Cardiac septum (tissue), 1 donor: ENCODE results near the gene PLXND1. TPM values are rescaled to one million over a fixed set of nuclear protein-coding genes. Genes with fewer than 3 reads are reported as not detected.

Experiments
- DNase-seq: peaks from one replicate; pipeline ENCODE4 v3.0.0-alpha.2; 2020; ENCODE audit warnings: low spot score
- intact Hi-C: fragments of 100-400 bp; cut with DNase I; formaldehyde crosslinking; loops from one replicate; pipeline ENCODE4 v1.14.0; 2022
- total RNA-seq: library from RNA; stranded (reverse); fragmentation: NEBNext Ultra II Directional; extraction: Animal tissue kit (Norgen Biotek cat#: 25700); gene quantifications from one replicate; pipeline ENCODE4 v1.2.1, GENCODE V29; 2021
- donor health status: DM: no; HTN: no; CAD: no.

Gene PLXND1
- total RNA-seq, 1 donor from 2014 or later: 54.8 TPM

DNA sequence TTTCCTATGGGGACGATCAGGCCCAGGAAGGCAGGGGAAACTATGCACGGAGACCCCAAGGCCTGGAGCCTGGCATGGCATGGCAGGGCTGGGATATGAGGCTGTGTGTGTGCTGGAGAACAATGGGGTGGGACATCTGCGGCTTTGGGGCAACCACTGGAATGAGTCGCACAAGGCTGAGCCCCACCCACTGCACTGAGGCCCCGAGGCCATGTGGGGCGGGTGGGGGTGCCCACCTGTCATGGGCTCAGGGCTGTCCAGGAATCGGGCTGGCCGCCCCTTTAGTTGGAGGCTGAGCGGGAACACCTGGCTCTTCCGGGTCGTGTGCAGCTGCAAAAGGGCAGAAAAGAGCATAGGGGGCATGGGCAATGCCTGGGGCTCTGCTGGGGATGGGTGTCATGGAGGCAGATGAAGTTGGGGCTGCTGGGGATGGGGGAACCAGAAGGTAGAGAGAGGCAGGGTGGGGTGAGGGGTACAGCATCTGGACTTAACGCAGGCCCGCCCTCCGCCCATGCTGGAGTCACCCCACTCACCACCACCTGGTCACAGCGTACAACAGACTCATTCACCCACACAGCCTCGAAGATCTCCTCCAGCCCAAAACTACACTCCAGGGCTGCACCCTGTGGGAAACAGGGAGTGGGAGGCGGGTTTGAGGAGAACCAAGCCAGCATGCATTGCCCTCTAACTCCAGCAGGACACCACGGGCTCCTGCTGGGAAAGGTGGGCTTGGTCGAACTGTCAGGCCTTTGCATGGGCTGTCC lies 31.1 kb downstream of the PLXND1 start:
- DNase-seq: no peak
- intact Hi-C loops: no loop called here

DNA sequence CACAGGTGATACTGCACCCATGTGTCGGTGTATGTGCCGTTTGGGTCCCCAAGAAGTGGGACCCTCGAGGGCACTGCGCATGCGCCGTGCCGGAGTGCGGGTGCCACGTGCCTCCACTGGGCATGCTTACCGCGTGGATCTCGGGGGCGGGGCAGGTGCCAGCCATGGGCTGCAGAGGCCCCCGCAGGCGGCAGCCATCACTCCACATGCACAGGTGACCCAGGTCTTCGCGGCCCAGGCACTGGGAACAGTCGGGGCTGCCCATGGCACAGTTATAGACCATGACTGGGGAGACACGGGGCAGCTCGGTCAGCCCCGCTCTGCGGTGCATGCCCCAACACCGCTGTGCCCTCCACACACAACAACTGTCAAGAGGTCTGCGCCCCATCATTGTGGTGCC lies 32.3 kb downstream of the PLXND1 start:
- intact Hi-C loops: no loop called here
- DNase-seq: no peak

DNA sequence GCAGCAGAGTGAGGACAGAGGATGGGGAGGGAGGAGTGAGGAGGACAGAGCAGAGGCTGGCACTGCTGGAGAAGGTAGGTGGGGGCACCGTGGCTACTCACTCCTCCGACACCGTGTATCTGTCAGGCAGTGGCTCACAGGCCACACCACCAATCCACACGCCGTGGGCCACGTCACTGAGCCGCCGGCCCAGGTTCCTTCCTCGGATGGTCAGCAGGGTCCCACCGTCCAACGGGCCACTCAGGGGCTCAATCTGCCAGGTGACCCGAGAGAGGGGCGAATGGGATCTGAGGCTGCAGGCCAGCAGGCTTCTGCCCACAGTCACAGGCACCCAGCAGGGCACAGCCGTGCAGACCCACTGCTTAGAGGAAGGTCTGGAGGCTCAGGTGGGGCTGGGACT lies 33.0 kb downstream of the PLXND1 start:
- DNase-seq: no peak
- intact Hi-C loops: no loop called here

DNA sequence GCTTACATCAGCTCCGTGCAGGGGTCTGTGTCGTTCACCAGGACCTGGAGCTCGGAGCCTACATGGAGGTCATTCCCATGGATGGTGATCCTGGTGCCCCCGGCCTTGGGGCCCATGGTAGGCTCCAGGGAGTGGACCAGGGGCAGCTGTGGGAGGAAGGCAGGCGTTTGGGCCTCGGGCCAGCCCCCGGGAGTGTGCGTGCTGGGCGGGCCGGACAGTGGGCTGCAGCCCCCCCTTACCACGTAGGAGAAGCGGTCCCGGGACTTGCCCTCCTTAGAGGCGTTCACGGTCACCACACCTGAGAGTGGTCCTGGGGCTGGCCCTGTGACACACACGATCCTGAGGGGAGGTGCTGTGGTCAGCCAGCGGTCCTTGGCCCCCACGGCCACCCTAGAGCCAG lies 33.9 kb downstream of the PLXND1 start:
- DNase-seq: no peak
- intact Hi-C loops: no loop called here

DNA sequence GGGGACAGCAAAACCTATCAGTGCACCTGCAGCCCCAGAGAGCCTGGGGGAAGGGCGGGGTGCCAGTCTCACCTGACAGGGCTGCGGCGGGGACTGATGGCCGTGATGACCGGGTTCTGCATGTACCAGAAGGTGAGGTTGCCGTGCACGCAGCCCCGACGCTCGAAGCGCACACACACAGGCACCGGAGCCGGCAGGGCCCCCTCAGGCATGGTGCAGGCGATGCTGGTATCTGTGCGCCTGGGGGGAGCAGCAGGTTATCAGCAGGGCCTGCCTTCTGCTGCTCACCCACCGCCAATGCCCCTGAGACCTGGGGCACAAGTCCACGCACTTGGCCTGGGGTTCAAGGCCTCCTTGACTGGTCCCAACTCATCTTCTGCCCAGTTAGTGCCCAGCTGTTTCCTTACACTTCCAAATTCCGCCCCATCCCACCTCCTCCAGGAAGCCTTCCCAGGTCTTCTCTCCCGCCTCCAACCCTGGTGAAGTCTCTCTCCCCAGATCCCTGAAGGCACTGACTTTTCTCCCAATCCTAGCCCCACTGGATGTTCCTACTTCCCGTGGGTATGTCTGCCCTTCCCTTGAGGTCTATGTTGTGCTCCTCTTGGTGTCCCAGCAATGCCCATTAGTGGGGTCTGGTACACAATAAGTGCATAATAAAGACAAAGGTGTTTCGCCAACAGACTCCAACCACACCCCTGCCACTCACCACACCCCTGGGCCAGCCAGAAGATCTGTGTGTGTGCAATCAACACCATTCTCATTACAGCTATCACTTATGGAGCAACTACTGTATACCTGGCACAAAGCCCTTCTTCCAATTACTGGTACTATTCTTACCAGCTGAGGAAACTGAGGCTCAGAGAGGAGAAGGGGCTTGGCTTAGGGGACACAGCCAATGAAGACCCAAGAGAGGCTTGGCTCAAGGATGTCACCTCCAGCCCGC lies 34.6 kb downstream of the PLXND1 start:
- intact Hi-C loops: no loop called here
- no peak for DNase-seq

DNA sequence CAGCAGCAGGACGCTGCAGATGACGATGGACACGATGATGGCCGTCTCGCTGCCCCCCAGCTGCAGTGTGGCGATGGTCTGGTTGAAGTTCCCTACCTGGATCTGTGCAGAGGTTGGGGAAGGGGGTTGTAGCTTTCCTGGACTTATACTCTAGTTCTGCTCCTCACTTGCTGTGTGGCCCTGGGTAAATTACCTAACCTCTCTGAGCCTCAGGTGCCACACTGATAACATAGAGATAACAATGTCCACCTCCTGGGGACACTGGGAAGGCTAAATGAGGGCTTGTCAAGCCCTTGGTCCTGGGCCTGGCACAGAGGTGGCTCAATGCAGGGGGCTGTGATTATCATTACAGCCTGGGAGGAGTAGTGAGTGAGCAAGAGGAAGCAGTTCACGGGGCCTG lies 36.6 kb downstream of the PLXND1 start:
- intact Hi-C loops: no loop called here
- DNase-seq: no peak

DNA sequence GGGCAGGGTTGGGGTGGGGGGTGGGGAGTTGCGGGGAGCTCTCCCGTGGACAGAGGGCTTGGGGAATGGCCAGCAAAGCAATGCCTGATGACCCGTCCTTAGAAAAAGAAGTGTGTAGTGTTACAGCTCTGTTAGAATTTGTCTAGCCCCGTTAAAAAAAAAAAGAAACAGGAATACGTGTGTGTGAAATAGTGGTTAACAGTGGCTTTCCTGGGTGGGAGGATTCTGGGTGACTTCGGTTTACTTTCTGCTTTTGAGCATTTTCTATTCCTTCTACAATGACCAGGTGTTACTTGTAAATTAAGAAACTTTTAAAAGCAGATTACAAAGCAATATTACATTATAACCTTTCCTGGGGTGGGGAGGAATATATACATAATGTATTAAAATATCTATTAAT lies 38.5 kb downstream of the PLXND1 start:
- intact Hi-C loops: no loop called here
- no peak for DNase-seq

DNA sequence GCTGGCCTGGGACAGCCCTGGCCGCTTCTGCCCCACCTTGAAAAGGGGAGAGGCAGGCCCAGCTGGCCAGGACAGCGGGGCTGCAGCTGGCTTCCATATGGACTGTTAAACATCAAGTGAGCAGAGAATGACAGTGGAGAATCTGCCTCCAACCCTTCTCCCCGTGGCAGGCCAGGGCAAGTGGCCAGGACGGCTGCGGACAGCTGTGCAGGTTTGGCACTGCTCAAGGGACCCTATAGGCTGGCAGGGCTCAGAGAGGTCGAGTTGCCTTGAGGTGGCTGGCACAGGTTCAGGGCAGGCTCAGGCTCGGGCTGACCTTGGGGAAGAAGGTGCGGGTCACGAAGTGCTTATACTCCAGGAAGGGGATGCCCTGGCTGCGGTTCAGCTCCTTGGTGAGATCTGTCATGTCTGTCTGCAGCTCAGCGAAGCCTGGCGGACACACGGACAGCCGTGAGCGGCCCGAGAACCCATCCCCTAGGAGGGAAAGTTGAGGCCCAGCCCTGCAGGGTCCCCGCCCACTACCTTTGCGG lies 39.2 kb downstream of the PLXND1 start:
- intact Hi-C loops: no loop called here
- DNase-seq: no peak

DNA sequence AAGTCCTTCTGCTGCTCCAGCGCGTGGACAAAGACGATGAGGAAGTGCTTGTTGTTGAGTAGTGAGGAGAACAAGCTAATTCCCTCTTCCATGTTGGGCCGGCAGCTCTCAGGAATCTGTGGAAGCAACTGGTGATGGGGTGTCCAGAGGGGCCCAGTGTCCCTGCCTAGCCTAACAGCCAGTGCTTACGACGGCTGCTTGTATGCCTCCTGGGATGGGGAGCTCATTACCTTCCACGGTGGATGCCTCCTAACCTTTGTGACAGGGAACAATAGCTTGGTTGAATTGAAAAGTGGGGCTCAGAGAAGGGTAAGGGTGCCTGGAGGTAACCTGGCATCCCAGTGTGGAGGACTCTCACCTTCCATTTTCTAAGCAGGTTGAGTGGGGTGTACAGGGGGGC lies 40.6 kb downstream of the PLXND1 start:
- DNase-seq: no peak

DNA sequence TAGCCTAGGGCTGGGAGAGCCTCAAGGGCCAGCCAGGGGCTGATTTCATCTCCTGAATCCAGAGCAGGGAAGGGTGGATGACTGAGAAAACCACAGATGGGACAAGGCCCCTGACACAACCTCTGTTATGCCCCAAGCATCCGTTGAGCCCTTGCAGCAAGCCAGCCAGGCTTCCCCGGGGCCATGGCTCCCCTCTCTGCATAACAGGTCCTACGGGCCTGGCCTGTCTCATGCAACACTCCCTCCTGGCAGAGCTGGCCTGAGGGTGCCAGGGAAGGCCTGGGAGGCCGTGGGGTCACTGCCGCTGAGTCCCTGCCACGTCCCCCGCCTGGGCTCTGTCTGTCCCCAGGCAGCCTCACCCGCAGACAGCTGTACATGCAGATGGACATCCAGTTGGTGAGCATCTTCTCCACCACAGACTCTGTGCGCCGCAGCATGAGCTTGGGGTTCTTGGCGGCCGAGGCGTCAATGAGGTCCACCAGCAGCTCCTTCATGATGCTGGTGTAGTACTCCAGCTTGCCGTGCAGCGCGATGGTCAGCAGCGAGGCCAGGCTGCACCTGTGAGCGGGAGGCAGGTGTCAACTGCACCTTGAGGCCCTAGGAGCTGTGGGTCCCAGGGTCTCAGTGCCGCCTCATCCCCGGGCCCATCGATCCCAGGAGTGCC lies 41.4 kb downstream of the PLXND1 start:
- intact Hi-C loops: loop anchor here (5.0 kb wide), 1 partner anchor 63 kb away; no protein-coding TSS in a partner anchor
- DNase-seq: no peak

More for the DNA sequence above, 40.6 kb downstream of the PLXND1 start:
- intact Hi-C loops: no loop called here

DNA sequence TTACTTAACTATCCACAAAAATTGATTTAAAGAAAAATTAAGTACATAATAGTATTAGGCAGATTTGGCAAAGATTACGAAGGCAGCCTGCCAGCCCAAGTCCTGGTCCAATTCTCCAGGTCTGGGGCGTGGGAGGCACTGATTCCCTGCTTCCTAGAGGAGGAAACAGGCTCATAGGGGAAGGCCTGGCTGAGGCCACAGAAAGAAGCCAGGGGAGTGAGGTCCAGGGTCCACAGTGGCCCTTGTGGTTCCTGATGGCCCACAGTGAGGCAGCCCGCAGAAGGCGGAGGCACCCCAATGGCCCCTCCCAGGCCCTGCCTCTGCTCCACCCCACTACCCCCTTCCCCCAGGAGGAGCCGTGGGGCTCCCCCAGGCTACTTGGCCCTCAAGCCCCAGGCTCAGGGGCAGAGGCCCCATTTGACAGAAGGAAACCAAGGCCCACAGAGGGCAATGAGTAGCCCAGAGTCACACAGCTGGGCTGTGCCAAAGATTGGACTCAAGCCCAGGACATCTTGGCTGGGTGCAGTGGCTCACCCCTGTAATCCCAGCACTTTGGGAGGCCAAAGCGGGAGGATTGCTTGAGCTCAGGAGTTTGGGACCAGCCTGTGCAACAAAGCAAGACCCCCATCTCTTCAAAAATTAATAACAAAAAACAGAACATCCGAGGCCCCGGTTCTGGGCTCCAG lies 42.5 kb downstream of the PLXND1 start:
- no peak for DNase-seq
- intact Hi-C loops: loop anchor here (5.0 kb wide), 1 partner anchor 62 kb away; no protein-coding TSS in a partner anchor

DNA sequence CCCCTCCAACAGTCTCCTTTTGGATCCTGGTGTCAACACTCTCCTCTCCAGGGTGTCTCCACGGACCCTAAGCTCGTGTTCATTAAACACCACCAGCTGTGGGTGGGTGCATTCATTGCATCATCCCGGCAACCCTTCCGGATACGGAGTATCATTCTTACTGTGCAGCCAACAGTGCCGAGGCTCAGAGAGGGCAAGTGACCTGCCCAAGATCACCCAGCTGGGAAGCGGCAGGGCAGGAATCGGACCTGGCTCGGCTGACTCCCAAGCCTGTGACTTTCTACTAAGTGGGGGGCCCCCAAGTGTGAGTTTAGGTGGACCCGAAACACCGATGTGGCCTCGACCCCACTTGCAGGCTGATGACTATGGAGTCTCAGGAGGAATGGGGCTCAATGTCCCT lies 43.1 kb downstream of the PLXND1 start:
- DNase-seq: no peak
- intact Hi-C loops: loop anchor here (5.0 kb wide), 1 partner anchor 61 kb away; no protein-coding TSS in a partner anchor

DNA sequence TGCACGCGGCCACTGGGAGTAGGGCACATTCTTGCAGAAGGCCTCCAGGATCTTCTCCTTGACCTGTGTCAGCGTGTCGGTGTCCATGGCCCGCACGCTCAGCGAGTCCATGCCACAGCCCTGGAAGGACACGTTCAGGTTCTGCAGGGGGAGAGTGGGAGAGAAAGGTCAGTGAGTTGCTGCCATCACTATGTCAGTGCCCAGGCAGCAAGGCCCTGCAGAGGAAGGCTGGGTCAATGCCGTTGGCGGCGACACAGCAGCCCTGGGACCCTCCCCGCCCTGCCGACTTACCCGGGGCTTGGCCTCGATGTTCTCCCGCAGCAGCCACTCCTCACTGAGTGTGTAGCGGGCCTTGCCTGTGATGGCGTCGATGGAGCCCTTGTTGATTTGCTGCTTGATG lies 43.7 kb downstream of the PLXND1 start:
- DNase-seq: no peak
- intact Hi-C loops: loop anchor here (5.0 kb wide), 1 partner anchor 61 kb away; no protein-coding TSS in a partner anchor

DNA sequence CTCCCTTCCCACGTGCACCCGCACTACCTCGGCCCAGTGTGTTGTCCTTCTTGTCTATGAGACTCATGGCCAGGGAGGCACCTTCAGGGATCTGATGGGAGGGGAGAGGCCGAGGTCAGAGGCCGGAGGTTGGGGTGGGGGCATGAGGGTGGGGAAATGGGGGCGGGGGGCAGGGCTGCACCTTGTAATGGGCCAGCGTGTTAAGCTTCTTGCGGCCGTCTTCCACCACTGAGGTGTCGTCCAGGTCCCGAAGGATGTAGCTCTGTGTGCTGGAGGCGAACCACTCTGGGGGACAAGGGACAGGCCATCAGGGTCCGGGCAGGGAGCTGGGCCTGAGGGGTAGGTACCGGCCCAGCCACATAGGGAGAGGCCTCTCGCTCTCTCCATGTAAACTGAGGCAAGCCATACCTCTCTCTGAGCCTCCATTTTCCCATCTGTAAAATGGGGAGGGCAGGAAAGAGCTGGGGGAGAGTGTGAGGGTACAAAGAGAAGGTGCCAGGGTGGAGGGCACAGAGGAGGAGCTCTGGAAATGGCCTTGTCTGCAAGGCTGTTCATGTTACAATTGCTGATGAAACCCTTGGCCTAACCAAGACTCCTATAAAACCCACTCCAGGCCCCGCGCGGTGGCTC lies 44.7 kb downstream of the PLXND1 start:
- intact Hi-C loops: loop anchor here (2.0 to 5.0 kb wide), 2 partner anchors 33 to 59 kb away; no protein-coding TSS in a partner anchor
- DNase-seq: no peak

DNA sequence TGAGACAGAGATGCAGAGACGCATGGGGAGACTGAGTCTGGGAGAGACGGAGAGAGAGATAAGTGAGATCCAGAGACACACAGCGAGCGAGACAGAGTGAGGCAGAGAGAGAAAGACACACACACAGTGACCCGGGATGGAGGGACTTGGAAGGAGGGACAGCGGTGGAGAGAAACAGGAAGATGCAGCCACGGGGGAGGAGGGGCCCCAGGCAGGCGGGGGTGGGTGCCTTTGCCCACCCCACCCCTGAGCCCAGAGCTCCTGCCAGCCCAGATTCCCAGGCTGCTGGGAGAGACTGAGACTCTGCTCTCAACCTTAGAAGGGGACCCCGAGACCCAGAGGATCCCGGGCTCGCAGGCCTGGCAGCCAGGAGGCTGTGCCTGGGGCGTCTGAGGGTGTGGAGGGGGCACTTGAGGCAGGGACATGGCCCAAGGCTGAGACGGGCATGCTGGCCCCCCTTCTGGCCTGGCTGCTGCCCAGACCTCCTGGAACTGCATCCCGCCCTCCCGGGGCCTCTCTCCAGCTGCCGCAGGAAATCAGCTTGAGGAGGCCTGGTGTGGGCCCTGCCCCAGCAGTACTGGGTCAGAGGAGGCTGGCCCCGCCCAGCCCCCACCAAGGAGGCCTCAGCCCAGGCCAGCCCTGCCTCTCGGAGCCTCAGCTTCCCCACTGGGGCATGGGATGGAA lies 45.4 kb downstream of the PLXND1 start:
- intact Hi-C loops: loop anchor here (2.0 to 5.0 kb wide), 2 partner anchors 34 to 59 kb away; no protein-coding TSS in a partner anchor
- DNase-seq: peak; percentile 83

DNA sequence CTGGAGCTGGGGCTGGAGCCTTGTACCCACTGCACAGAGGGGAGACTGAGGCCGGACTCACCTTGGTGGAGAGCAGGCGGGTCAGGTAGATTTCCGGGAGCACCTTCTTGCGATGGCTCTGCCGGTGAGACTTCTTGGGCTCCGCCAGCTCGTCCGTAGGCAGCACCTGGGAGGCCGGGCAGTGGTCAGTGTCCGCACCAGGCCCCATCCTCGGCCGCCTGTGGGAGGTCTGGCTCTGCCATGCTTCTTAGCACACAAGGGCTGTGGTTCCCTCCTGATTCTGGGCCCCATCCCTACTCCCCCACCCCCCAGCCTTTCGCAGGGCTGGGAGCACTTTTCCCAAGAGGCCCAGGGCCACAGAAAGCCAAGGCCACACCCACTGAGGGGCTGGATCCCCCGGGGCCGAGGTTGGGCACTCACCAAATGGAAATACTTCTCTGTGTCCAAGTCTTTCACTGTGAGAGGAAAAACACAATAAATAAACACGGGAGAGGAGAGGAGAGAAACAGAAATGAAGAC lies 46.1 kb downstream of the PLXND1 start:
- intact Hi-C loops: loop anchor here (2.0 to 5.0 kb wide), 2 partner anchors 34 to 58 kb away; no protein-coding TSS in a partner anchor
- no peak for DNase-seq

DNA sequence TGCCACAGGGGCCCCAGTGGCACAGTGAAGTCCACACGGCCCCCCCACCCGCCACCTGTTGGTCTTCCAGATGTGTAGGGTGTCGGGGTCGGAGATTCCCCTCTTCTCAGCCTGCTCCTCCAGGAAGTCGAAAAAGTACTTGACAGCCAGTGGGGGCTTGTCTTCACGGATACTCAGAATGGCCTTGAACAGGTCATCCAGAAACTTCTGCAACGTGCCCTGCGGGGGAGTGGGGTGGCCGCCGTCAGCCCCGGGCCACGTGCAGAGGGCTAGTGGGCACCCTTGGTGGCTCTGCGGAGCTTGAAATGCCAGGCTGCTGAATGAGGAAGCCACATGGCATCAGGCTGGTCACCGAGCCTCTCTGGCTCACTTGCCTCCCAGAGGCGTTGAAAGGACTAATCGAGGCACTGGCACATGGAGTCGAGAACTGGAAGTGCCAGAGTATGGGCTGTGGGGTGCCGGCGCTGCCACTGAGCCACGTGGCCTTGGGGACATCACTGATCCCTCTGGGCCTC lies 46.9 kb downstream of the PLXND1 start:
- intact Hi-C loops: loop anchor here (2.0 to 5.0 kb wide), 2 partner anchors 35 to 57 kb away; no protein-coding TSS in a partner anchor
- DNase-seq: no peak
